Measurements from ENCODE around the gene GARIN3. TPM values are rescaled to one million over a fixed set of nuclear protein-coding genes. Genes with fewer than 3 reads are reported as not detected.

GARIN3 gene
- total RNA-seq, 1 donor from 2014 or later, result not detected

DNA sequence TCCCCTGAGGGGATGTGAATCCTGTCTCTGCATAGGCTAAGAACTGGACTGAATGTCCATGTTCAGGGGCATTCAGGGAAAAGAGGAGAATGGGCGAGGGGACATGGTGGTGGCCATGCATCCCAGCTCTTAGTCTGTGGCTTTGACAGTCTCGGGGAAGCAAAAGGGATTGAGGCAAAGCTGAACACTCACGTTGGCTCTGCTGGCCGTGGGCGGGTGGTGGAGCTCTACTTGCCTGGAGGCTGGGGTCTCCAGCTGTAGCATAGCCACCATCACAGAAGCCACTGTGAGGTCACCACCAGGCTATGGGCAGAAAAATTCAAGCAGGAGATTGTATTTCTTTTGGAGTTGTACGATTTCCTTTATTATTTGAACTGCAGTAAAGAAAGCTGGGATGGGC is 4.1 kb downstream of the GARIN3 start:
- Histone ChIP-seq H3K9me3 (no peaks in the 10 kb centered on the region), H3K27me3 (no peaks in the 10 kb centered on the region), H3K27ac (no peak overlapping the region), H3K4me3 (no peak overlapping the region), H3K4me1 (no peaks in the 10 kb centered on the region), H3K36me3 (no peaks in the 10 kb centered on the region)
- intact Hi-C loops (cut with DNase I), result no loop called here
- TF ChIP-seq, protein P1, sequence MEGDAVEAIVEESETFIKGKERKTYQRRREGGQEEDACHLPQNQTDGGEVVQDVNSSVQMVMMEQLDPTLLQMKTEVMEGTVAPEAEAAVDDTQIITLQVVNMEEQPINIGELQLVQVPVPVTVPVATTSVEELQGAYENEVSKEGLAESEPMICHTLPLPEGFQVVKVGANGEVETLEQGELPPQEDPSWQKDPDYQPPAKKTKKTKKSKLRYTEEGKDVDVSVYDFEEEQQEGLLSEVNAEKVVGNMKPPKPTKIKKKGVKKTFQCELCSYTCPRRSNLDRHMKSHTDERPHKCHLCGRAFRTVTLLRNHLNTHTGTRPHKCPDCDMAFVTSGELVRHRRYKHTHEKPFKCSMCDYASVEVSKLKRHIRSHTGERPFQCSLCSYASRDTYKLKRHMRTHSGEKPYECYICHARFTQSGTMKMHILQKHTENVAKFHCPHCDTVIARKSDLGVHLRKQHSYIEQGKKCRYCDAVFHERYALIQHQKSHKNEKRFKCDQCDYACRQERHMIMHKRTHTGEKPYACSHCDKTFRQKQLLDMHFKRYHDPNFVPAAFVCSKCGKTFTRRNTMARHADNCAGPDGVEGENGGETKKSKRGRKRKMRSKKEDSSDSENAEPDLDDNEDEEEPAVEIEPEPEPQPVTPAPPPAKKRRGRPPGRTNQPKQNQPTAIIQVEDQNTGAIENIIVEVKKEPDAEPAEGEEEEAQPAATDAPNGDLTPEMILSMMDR (IDR thresholded peaks at IDR 0.05), result no peak
- TF ChIP-seq POLR2AphosphoS5 (IDR thresholded peaks at IDR 0.05; ENCODE audit: insufficient read depth in 1 of 2, low read depth in 1 of 2) (no peak), POLR2A (IDR thresholded peaks at IDR 0.05) (no peak)
- DNase-seq (ENCODE audit: extremely low spot score in 2 of 2), result peak in 1 of 2 donors; percentile 28

DNA sequence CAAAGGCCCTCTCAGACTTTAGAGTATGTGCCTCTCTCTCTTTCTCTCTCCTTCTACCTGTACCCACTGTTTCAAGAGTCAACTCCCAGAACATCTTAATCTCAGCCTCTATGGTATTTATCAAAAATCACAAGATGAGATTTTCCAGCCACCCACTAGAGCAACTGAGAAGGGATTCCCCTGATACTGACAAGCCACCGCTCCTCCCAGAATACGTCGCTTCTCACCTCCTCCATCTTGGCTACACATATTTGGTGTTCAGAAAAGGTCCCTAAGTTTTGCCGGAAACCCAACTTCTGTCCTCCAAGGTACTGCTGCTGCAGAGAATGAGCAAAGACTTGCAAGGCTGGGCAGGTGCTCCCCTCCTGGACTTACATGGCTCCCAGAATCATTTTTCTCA is 6.1 kb downstream of the GARIN3 start:
- intact Hi-C loops (cut with DNase I), result no loop called here
- Histone ChIP-seq H3K27me3 (no peaks in the 10 kb centered on the region), H3K9me3 (no peaks in the 10 kb centered on the region), H3K27ac (no peak overlapping the region), H3K4me1 (no peaks in the 10 kb centered on the region), H3K36me3 (no peaks in the 10 kb centered on the region), H3K4me3 (no peak overlapping the region)
- DNase-seq (ENCODE audit: extremely low spot score in 2 of 2), result no peak
- TF ChIP-seq, protein P1 (IDR thresholded peaks at IDR 0.05), result no peak
- TF ChIP-seq POLR2AphosphoS5 (IDR thresholded peaks at IDR 0.05; ENCODE audit: insufficient read depth in 1 of 2, low read depth in 1 of 2) (no peak), POLR2A (IDR thresholded peaks at IDR 0.05) (no peak)

DNA sequence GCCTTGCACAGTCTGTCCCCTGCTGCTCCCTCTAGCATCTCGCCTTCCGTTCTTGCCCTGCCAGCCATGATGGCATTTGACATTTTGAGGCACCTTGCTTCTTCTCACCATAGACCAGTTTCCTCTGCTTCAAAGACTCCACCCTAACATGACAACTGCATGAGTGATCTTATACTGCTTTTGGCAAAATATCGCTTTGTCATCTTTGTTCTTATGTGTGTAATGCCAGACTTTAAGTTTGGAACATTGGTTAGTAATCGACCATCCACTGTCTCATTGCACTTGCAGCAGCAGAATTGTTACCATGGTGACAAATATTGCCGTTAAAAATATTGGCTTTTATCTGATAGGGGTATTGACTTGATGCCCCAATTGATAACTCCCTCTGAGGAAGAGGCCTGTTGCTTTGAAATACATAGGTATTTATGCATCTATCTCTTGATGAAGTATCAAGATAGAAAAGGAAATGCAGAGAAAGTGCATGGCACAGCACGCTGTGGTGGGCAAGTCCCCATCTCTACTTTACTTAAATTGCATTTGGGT is 6.8 kb downstream of the GARIN3 start:
- H3K27ac ChIP-seq, result no peak overlapping the region
- no peaks in the 10 kb centered on the region for H3K9me3 ChIP-seq
- H3K4me3 ChIP-seq, result no peak overlapping the region
- intact Hi-C loops (cut with DNase I), result no loop called here
- no peaks in the 10 kb centered on the region for H3K4me1 ChIP-seq
- DNase-seq (ENCODE audit: extremely low spot score in 2 of 2), result no peak
- TF ChIP-seq POLR2A (IDR thresholded peaks at IDR 0.05), result no peak
- no peak for TF ChIP-seq POLR2AphosphoS5 (IDR thresholded peaks at IDR 0.05; ENCODE audit: insufficient read depth in 1 of 2, low read depth in 1 of 2)
- TF ChIP-seq, protein P1 (IDR thresholded peaks at IDR 0.05), result no peak
- no peaks in the 10 kb centered on the region for H3K36me3 ChIP-seq
- H3K27me3 ChIP-seq, result no peaks in the 10 kb centered on the region

DNA sequence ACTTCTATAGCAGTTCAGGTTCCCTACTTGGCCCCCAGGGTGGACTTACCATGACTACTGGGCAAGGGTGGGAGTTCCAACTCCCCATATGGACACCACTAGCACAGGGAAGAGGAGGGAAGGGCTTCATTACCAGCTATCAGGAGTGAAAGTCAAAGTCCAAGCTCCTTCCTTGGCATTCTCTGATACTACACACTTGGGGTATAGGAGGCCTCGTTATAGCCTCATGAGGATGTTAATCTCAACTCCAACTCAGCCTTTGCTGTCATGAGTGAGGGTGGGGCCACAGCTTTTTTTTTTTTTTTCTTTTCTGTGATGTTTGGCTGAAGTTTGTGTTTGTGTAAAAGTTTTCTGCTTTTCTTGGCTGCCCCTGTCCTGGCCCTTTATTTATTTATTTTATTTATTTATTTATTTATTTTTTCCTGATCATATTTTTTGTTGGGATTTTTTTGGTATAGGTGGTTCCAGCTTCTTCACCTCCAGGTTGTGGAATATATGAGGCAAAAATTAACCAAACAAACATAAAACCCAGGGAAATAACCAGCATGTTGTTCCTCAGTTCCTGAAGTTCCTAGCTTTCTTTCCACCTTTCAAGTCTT is 8.7 kb downstream of the GARIN3 start:
- TF ChIP-seq POLR2A (IDR thresholded peaks at IDR 0.05), result no peak
- no peak for TF ChIP-seq POLR2AphosphoS5 (IDR thresholded peaks at IDR 0.05; ENCODE audit: insufficient read depth in 1 of 2, low read depth in 1 of 2)
- TF ChIP-seq, protein P1 (IDR thresholded peaks at IDR 0.05), result no peak
- H3K4me1 ChIP-seq, result no peaks in the 10 kb centered on the region
- H3K27me3 ChIP-seq, result no peaks in the 10 kb centered on the region
- intact Hi-C loops (cut with DNase I), result no loop called here
- no peak overlapping the region for H3K4me3 ChIP-seq
- H3K36me3 ChIP-seq, result no peaks in the 10 kb centered on the region
- DNase-seq (ENCODE audit: extremely low spot score in 2 of 2), result no peak
- H3K9me3 ChIP-seq, result no peaks in the 10 kb centered on the region
- no peak overlapping the region for H3K27ac ChIP-seq

GRCh38 chr5:157155297-157155696 is 10.8 kb downstream of the GARIN3 start:
- Histone ChIP-seq H3K4me3 (no peak overlapping the region), H3K9me3 (no peaks in the 10 kb centered on the region), H3K36me3 (no peaks in the 10 kb centered on the region), H3K4me1 (no peaks in the 10 kb centered on the region), H3K27ac (no peak overlapping the region), H3K27me3 (no peaks in the 10 kb centered on the region)
- TF ChIP-seq, protein P1 (IDR thresholded peaks at IDR 0.05), result no peak
- TF ChIP-seq POLR2A (IDR thresholded peaks at IDR 0.05) (no peak), POLR2AphosphoS5 (IDR thresholded peaks at IDR 0.05; ENCODE audit: insufficient read depth in 1 of 2, low read depth in 1 of 2) (no peak)
- intact Hi-C loops (cut with DNase I), result no loop called here
- DNase-seq (ENCODE audit: extremely low spot score in 2 of 2), result no peak
